Duodenal mucosa (tissue), 2 donors: ENCODE results near the gene HECA.
"Not testable (repeated sequence)": the region's sequence is repeated elsewhere in the genome, so short reads cannot be mapped to it uniquely, and the experiment has no call there.

Experiments used
- H3K27ac ChIP-seq: one replicate; pipeline ENCODE4 v1.7.0; 2013; ENCODE audit warnings: low read depth, low read length
- H3K27me3 ChIP-seq, 2 donors: one replicate each; pipeline ENCODE4 v1.7.0; 2013; ENCODE audit warnings: low read length in 2 of 2, control low read depth in 1 of 2; ENCODE audit not compliant: insufficient read depth in 2 of 2, control insufficient read depth in 1 of 2
- H3K36me3 ChIP-seq, 2 donors: one replicate each; pipeline ENCODE4 v1.7.0; 2013; ENCODE audit warnings: low read length in 2 of 2, control low read depth in 1 of 2; ENCODE audit not compliant: insufficient read depth in 2 of 2, control insufficient read depth in 1 of 2
- H3K4me1 ChIP-seq, 2 donors: one replicate each; pipeline ENCODE4 v1.7.0; 2013; ENCODE audit warnings: low read length in 2 of 2, control low read depth in 1 of 2; ENCODE audit not compliant: insufficient read depth in 2 of 2, control insufficient read depth in 1 of 2
- H3K4me3 ChIP-seq, 2 donors: one replicate each; pipeline ENCODE4 v1.7.0; 2013; ENCODE audit warnings: low read length in 2 of 2, low read depth in 1 of 2
- H3K9ac ChIP-seq, 2 donors: one replicate each; pipeline ENCODE4 v1.7.0; 2013; ENCODE audit warnings: low read length in 2 of 2, low read depth in 1 of 2
- H3K9me3 ChIP-seq, 2 donors: one replicate each; pipeline ENCODE4 v1.7.0; 2013; ENCODE audit warnings: low read length in 2 of 2, control low read depth in 1 of 2; ENCODE audit not compliant: control insufficient read depth in 1 of 2

The HECA gene

DNA sequence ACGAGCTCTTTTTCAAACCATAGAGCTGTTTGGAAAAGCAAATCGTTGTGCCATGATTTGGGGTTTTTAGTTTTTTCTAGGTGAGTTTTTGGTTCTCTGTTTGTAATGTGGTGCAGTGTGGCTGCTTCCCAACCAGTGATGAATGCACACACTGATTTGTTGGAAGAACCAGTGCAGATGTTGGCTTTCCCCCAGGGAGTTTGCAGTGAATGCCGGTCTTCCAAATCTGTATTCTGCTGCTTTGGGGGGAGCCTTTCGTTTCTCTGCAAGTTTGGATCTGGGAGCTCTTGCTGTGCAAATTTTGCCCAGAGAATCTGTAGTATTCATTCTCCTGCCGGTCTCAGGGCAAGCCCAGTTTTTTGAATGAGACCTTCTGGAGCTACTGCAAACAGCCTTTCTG, 14.5 kb downstream of the HECA start:
- Histone ChIP-seq H3K9ac (peak overlapping the region; percentile 26 to 46), H3K27ac (no peak overlapping the region), H3K4me1 (peaks cover 59 to 68% of the 10 kb centered on the region in 2 donors), H3K36me3 (no peaks in the 10 kb centered on the region), H3K4me3 (peak overlapping the region; percentile 16 to 55), H3K9me3 (no peaks in the 10 kb centered on the region), H3K27me3 (no peaks in the 10 kb centered on the region)

DNA sequence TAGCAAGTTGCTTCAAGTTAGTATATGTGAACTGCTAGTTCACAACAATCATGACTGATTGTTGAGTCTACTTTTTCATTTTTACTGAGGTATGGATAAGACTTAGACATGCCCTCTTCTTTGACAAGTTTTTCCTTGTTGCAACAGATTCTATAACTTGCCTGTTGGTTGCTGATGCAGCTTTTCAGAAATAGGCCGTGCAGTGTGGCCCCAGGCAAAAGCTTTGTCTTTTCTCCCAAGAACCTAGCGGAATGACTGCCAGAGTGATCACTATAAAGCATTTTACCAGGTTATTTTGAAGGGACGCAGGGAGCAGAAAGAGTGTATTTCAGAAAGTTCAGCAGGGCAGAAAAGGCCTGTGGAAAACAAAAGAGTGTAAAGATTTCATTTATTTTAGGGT, 16.0 kb downstream of the HECA start:
- Histone ChIP-seq H3K27ac (no peak overlapping the region), H3K4me1 (peaks cover 54% of the 10 kb centered on the region in 2 donors), H3K9ac (no peak overlapping the region), H3K4me3 (no peak overlapping the region), H3K27me3 (no peaks in the 10 kb centered on the region), H3K9me3 (no peaks in the 10 kb centered on the region), H3K36me3 (no peaks in the 10 kb centered on the region)

DNA sequence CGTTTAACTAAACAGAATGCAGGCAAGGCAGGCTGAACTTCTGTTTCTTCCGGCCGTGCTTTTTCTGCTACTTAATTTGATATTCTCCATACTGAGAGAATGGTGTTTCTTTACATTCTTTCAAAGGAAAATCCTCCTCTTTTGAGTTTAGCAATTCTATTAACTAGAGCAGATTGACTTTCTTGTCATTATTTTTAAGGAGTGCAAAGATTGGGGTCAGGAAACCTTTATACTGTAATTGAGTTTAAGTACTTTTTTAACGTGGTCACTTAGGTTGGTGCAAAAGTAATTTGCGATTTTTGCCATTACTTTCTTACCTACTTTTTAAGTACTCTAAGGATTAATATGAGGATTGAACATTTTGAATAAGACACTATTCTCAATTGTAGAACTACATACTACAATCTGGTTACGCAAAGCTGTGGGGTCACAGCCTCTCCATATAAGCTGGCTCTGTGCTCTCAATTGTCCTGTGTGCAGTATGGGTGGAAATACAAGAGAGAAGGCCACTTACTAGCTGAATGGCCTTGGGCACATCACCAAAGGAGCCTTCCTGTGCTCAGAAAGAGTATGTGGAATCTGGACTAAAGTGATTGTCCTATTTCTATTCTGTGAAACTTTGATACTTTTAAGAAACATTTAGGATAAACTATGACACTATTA, 16.7 kb downstream of the HECA start:
- Histone ChIP-seq H3K27ac (no peak overlapping the region), H3K36me3 (no peaks in the 10 kb centered on the region), H3K27me3 (no peaks in the 10 kb centered on the region), H3K9me3 (no peaks in the 10 kb centered on the region), H3K4me3 (no peak overlapping the region), H3K9ac (no peak overlapping the region), H3K4me1 (peaks cover 53 to 57% of the 10 kb centered on the region in 2 donors)

DNA sequence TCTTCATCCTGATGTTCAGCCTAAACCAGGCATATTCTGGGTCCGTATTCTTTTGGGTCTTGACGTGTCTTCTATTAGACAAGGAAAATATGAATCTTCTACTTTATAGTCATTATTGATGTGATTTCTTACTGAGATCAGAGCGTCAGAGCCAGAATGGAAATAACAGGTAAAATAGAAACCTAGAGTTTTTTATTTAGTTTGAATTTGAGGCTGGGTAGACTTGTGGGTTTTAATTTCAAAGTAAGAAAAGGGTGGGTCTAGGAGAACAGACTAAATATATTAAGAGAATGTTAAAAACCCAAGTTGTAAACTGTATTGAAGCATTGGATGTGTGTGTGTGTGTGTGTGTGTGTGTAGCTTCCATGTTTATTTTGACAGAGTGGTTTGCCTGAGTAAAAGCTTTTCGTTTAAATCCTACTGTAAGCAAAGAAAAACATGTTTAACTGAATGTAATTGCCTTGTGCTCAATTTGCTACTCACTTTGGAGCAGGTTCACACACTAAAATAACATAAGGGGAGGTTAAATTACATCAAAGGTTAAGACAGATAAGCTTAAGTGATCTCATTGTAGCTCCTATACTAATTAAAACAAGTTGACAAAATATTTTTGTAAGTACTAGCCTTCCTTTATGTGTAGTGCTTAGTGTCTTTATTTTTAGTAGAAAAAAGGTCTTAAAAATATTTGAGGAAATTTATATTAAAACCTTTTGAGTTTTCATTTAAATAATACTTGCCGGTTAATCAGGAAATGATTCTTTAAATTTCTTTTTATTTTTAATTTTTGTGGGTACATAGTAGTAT, 17.4 kb downstream of the HECA start:
- Histone ChIP-seq H3K9ac (no peak overlapping the region), H3K9me3 (no peaks in the 10 kb centered on the region), H3K27me3 (no peaks in the 10 kb centered on the region), H3K4me1 (peaks cover 49 to 53% of the 10 kb centered on the region in 2 donors), H3K36me3 (no peaks in the 10 kb centered on the region), H3K4me3 (no peak overlapping the region), H3K27ac (no peak overlapping the region)

DNA sequence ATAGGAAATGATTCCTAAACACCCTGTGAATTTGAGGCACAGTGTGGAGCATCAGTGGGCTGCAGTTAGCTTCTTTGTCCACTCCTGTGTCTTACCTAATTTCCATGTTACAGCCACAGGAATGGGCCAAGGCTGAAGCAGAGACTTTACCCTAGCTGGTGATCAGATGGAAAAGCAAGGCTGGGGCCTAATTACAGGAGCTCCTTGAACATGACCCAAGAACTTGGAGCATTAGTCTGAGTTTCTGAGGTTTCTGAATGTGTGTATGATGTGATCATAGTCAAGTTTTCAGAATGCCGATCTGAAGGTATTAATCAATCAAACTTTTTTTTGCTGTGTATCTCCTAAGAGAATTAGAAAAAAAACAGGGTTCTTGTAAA, 18.0 kb downstream of the HECA start:
- Histone ChIP-seq H3K36me3 (no peaks in the 10 kb centered on the region), H3K9me3 (no peaks in the 10 kb centered on the region), H3K9ac (no peak overlapping the region), H3K27me3 (no peaks in the 10 kb centered on the region), H3K4me3 (no peak overlapping the region), H3K27ac (no peak overlapping the region), H3K4me1 (peaks cover 53% of the 10 kb centered on the region in 2 donors)

DNA sequence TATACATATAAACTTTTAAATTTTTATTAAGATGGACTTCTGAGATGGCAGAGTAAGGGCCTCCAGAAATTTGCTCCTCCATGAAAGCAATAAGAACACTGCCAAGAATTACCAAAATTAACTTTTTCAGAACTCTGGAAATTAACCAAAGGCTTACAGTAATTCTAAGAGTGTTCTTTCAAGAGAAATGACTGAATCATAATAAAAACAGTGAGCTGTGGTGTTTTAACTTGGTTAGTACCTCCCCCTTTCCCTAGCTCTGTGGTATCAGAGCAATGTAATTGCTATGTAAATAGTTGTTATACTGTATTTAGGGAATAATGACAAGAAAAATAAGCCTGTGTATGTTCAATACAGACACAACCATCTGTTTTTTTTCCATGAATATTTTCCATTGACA, 19.0 kb downstream of the HECA start:
- Histone ChIP-seq H3K27me3 (no peaks in the 10 kb centered on the region), H3K27ac (no peak overlapping the region), H3K4me1 (peaks cover 44 to 50% of the 10 kb centered on the region in 2 donors), H3K4me3 (no peak overlapping the region), H3K9me3 (no peaks in the 10 kb centered on the region), H3K9ac (no peak overlapping the region), H3K36me3 (no peaks in the 10 kb centered on the region)

DNA sequence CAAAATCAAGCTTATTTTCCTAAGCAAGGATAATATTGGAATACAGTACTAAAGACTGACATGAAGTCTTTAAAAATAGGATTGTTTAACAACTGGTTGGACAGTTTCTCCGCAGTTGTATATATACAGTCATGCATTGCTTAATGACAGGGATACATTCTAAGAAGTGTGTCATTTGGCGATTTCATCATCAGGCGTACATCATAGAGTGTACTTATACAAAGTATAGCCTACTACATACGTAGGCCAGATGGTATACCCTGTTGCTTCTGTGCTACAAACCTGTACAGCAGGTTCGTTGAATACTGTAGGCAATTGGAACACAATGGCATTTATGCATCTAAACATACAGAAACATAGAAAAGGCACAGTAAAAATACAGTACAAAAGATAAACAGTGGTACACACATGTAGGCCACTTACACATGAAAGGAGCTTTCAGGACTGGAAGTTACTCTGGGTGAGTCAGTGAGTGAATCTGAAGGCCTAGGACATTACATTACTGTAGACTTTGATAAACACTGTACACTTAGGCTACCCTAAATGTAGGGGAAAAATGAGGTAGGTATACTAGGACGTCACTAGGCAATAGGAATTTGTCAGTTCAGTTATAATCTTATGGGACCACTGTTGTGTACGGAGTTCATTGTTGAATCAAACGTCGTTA, 20.1 kb downstream of the HECA start:
- no peak overlapping the region for H3K4me3 ChIP-seq
- peaks cover 33 to 38% of the 10 kb centered on the region in 2 donors for H3K4me1 ChIP-seq
- no peaks in the 10 kb centered on the region for H3K9me3 ChIP-seq
- no peaks in the 10 kb centered on the region for H3K36me3 ChIP-seq
- H3K27ac ChIP-seq = no peak overlapping the region
- no peak overlapping the region for H3K9ac ChIP-seq
- H3K27me3 ChIP-seq = no peaks in the 10 kb centered on the region

DNA sequence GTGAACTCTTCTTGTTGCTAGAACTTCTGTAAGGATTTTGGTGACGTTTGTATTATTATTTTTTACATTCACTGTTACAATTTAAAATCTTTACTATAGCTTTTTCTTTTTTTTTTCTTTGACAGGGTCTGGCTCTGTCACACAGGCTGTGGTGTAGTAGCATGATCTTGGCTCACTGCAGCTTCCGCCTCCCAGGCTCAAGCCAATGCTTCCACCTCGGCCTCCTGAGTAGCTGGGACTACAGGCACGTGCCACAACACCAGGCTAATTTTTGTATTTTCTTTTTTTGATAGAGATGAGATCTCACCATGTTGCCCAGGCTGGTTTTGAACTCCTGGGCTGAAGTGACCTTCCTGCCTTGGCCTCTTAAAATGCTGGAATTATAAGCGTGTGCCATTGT, 21.2 kb downstream of the HECA start:
- H3K27me3 ChIP-seq = no peaks in the 10 kb centered on the region
- peaks cover 41 to 42% of the 10 kb centered on the region in 2 donors for H3K4me1 ChIP-seq
- H3K27ac ChIP-seq = no peak overlapping the region
- no peak overlapping the region for H3K4me3 ChIP-seq
- H3K36me3 ChIP-seq = no peaks in the 10 kb centered on the region
- no peaks in the 10 kb centered on the region for H3K9me3 ChIP-seq
- H3K9ac ChIP-seq = no peak overlapping the region

DNA sequence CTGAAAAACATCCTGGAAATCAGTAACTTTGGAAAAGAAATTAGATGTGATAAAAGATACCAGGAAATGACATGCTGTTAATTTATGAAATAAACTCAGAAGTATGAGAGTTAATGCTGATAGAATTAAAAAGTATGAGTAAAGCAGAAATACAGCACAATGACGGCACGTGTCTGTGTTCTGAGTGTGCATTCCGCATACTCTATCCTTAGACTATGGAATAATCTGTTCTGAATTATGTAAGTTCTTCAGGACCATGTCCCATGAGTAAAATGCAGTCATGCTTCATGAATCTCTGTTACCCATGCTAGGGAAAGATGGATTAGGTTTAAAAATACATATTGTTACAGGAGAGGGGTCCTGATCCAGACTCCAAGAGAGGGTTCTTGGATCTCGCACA, 21.7 kb downstream of the HECA start:
- Histone ChIP-seq H3K4me1 (peaks cover 41 to 42% of the 10 kb centered on the region in 2 donors), H3K27ac (no peak overlapping the region), H3K9me3 (no peaks in the 10 kb centered on the region), H3K4me3 (peak overlapping the region in 1 of 2 donors; percentile 2), H3K27me3 (no peaks in the 10 kb centered on the region), H3K9ac (no peak overlapping the region), H3K36me3 (no peaks in the 10 kb centered on the region)

DNA sequence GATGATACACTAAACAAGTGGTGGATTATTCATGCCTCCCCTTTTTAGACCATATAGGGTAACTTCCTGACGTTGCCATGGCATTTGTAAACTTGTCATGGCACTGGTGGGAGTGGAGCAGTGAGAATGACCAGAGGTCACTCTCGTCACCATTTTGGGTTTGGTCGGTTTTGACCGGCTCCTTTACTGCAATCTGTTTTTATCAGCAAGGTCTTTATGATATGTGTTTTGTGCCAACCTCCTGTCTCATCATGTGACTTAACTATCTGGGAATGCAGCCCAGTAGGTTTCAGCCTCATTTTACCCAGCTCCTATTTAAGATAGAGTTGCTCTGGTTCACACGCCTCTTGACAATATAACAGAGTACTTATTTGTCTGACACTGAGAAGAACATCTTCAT, 22.2 kb downstream of the HECA start:
- H3K4me3 ChIP-seq = peak overlapping the region in 1 of 2 donors; percentile 6
- H3K9ac ChIP-seq, H3K9me3 ChIP-seq, H3K27me3 ChIP-seq, H3K27ac ChIP-seq, H3K36me3 ChIP-seq: not testable (repeated sequence)
- H3K4me1 ChIP-seq = peaks cover 41% of the 10 kb centered on the region in 2 donors
